Liver (tissue), 9 donors: ENCODE measurements around the gene FTO. TPM values are rescaled to one million over a fixed set of nuclear protein-coding genes. Genes with fewer than 3 reads are reported as not detected.

ENCODE experiments used
- DNase-seq: peaks from one replicate; pipeline ENCODE4 v3.0.0-alpha.2; 2017; ENCODE audit warnings: low spot score
- H3K27ac ChIP-seq, 2 donors: one replicate each; pipeline ENCODE4 v1.7.0; 2013; ENCODE audit warnings: inconsistent platforms in 2 of 2, low read length in 2 of 2, control low read depth in 1 of 2, low read depth in 1 of 2, mild to moderate bottlenecking in 1 of 2
- H3K27me3 ChIP-seq, 4 donors: one replicate each; pipeline versions ENCODE4 v1.6.1 to v1.7.0; 2013; ENCODE audit warnings: low read length in 3 of 4, inconsistent platforms in 1 of 4, mild to moderate bottlenecking in 1 of 4, moderate library complexity in 1 of 4; ENCODE audit not compliant: control insufficient read depth in 4 of 4, insufficient read depth in 4 of 4
- H3K36me3 ChIP-seq, 4 donors: one replicate each; pipeline versions ENCODE4 v1.6.1 to v1.7.0; 2013; ENCODE audit warnings: low read length in 3 of 4, mild to moderate bottlenecking in 3 of 4, low read depth in 1 of 4, moderate library complexity in 1 of 4; ENCODE audit not compliant: control insufficient read depth in 4 of 4, insufficient read depth in 3 of 4
- H3K4me1 ChIP-seq, 4 donors: one replicate each; pipeline versions ENCODE4 v1.6.1 to v1.7.0; 2013; ENCODE audit warnings: low read length in 3 of 4, mild to moderate bottlenecking in 3 of 4, moderate library complexity in 1 of 4; ENCODE audit not compliant: control insufficient read depth in 4 of 4, insufficient read depth in 4 of 4
- H3K4me3 ChIP-seq, 3 donors: one replicate each; pipeline versions ENCODE4 v1.6.1 to v1.7.0; 2013; ENCODE audit warnings: low read length in 3 of 3, control low read depth in 1 of 3, low read depth in 1 of 3, mild to moderate bottlenecking in 1 of 3
- H3K9ac ChIP-seq, 2 donors: one replicate each; pipeline ENCODE4 v1.7.0; 2013; ENCODE audit warnings: low read length in 2 of 2, mild to moderate bottlenecking in 2 of 2, moderate library complexity in 2 of 2, control low read depth in 1 of 2, low read depth in 1 of 2
- H3K9me3 ChIP-seq, 4 donors: one replicate each; pipeline versions ENCODE4 v1.6.1 to v1.7.0; 2013; ENCODE audit warnings: low read length in 3 of 4; ENCODE audit not compliant: control insufficient read depth in 4 of 4
- EGR1 ChIP-seq, 2 donors: IDR thresholded peaks; 2 replicates each; pipeline ENCODE4 v1.6.1; 2016 to 2018; ENCODE audit warnings: antibody characterized with exemption in 2 of 2, low read depth in 2 of 2
- FOXA2 ChIP-seq: IDR thresholded peaks from 2 replicates; pipeline ENCODE4 v1.6.1; 2016; ENCODE audit warnings: antibody characterized with exemption
- GABPA ChIP-seq, 2 donors: IDR thresholded peaks in 1 of 2; conservative IDR thresholded peaks in 1 of 2; 2 replicates each; pipeline ENCODE4 v1.6.1; 2016; ENCODE audit warnings: antibody characterized with exemption in 2 of 2, mild to moderate bottlenecking in 1 of 2, moderate library complexity in 1 of 2
- HNF4G ChIP-seq: IDR thresholded peaks from 2 replicates; pipeline ENCODE4 v1.6.1; 2016; ENCODE audit warnings: antibody characterized with exemption
- JUND ChIP-seq, 2 donors: IDR thresholded peaks; 2 replicates each; pipeline ENCODE4 v1.6.1; 2016; ENCODE audit warnings: antibody characterized with exemption in 2 of 2
- NR2F2 ChIP-seq: IDR thresholded peaks from 2 replicates; pipeline ENCODE4 v1.6.1; 2016; ENCODE audit warnings: antibody characterized with exemption
- RAD21 ChIP-seq, 2 donors: IDR thresholded peaks; 2 replicates each; pipeline ENCODE4 v1.6.1; 2016; ENCODE audit warnings: antibody characterized with exemption in 2 of 2, mild to moderate bottlenecking in 2 of 2
- RXRA ChIP-seq, 2 donors: IDR thresholded peaks; 2 replicates each; pipeline ENCODE4 v1.6.1; 2017 to 2018; ENCODE audit warnings: antibody characterized with exemption in 2 of 2, mild to moderate bottlenecking in 1 of 2
- SP1 ChIP-seq: IDR thresholded peaks from 2 replicates; pipeline ENCODE4 v1.6.1; 2018; ENCODE audit warnings: antibody characterized with exemption, mild to moderate bottlenecking
- YY1 ChIP-seq: IDR thresholded peaks from 2 replicates; pipeline ENCODE4 v1.6.1; 2016; ENCODE audit warnings: antibody characterized with exemption, mild to moderate bottlenecking
- WGBS: extraction: QIAGEN DNeasy Blood & Tissue Kit; methylation state at CpG from one replicate; pipeline ENCODE4 v1.1.7; 2013; 5-methylcytosine and 5-hydroxymethylcytosine counted together
- polyA plus RNA-seq, 2 donors: library from polyadenylated mRNA; stranded (reverse) in 1 of 2; unstranded in 1 of 2; fragments of 200-250 nt in 1 of 2; fragments of >200 nt in 1 of 2; fragmentation: Nextera tagmentation in 1 of 2; extraction: Ambion mirVana in 1 of 2; gene quantifications; one replicate each; pipeline versions ENCODE4 v1.2.1 to v1.2.3, GENCODE V29; 2013 to 2015
- total RNA-seq, 2 donors: library from RNA; depleted of rRNA; stranded (reverse); fragments of >200 nt; gene quantifications; one replicate each; pipeline ENCODE4 v1.2.3, GENCODE V29; 2014
- TF ChIP-seq, protein P1 (sequence below): IDR thresholded peaks from 2 replicates; pipeline ENCODE4 v1.6.1; 2016; ENCODE audit warnings: antibody characterized with exemption, mild to moderate bottlenecking
- TF ChIP-seq, protein P2 (sequence below): IDR thresholded peaks from 2 replicates; pipeline ENCODE4 v1.6.1; 2016; ENCODE audit warnings: antibody characterized with exemption
- TF ChIP-seq, protein P3 (sequence below): IDR thresholded peaks from 2 replicates; pipeline ENCODE4 v1.6.1; 2016; ENCODE audit warnings: antibody characterized with exemption
- TF ChIP-seq, protein P4 (sequence below): IDR thresholded peaks from 2 replicates; pipeline ENCODE4 v1.6.1; 2016; ENCODE audit warnings: antibody characterized with exemption
- donor health status: healthy.
- donor health status: healthy.
- donor health status: healthy.
- donor health status: healthy.
- donor health status: healthy.

Gene FTO
- total and polyA plus RNA-seq, 4 donors = 12.0 to 54.2 (median 24.6) TPM

DNA sequence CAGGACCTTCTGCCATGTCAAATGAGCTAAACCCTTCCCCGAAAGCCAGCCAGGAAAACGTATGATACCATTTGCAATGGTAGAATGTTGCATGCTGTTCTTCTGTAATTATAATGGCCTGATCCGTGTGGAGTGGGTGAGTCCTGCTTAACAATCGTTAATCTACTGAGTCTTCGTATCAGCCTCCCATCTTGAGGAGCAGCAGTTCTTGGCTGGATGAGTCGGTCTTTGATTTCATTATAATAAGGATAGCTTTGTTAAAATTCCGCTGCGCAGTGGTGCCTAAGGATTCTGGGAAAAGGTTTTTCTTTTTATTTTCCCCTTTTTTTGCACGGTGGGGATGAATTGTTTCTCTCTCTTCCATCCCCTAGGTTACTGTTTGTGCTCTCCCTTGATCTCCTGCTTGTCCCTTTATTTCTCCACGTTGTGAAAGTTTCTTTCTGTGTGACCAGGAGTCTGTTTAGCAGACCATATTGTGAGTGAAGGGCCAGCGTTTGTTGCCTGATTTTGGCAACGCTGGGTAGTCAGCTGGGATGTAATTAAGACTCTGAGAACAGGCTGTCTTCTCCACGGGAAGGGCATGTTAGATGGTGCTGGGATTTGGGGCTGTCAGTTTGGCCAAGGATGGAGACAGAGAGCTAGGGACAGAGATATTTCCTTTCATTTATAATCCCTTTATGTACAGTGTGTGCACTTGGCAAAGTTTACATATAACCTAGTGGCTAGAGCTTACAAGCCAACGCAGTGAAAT, 263.0 kb downstream of the FTO start:
- no peak overlapping the region for H3K27ac ChIP-seq
- no peak for DNase-seq
- no peak overlapping the region for H3K9ac ChIP-seq
- no peaks in the 10 kb centered on the region for H3K36me3 ChIP-seq
- 90% methylated on average over 14 of the region's 14 CpGs for WGBS
- peaks cover 0 to 4% (median 0%) of the 10 kb centered on the region in 4 donors for H3K4me1 ChIP-seq
- H3K4me3 ChIP-seq = no peak overlapping the region
- no peaks in the 10 kb centered on the region for H3K9me3 ChIP-seq
- TF ChIP-seq RXRA (IDR thresholded peaks at IDR 0.05) (no peak), SP1 (no peak), JUND (IDR thresholded peaks at IDR 0.05) (no peak), YY1 (no peak), EGR1 (IDR thresholded peaks at IDR 0.05; ENCODE audit: low read depth in 2 of 2) (no peak), NR2F2 (no peak), GABPA (IDR thresholded peaks at IDR 0.05 in 1 of 2, conservative IDR thresholded peaks at IDR 0.05 in 1 of 2) (no peak), FOXA2 (no peak)
- TF ChIP-seq, protein P1, sequence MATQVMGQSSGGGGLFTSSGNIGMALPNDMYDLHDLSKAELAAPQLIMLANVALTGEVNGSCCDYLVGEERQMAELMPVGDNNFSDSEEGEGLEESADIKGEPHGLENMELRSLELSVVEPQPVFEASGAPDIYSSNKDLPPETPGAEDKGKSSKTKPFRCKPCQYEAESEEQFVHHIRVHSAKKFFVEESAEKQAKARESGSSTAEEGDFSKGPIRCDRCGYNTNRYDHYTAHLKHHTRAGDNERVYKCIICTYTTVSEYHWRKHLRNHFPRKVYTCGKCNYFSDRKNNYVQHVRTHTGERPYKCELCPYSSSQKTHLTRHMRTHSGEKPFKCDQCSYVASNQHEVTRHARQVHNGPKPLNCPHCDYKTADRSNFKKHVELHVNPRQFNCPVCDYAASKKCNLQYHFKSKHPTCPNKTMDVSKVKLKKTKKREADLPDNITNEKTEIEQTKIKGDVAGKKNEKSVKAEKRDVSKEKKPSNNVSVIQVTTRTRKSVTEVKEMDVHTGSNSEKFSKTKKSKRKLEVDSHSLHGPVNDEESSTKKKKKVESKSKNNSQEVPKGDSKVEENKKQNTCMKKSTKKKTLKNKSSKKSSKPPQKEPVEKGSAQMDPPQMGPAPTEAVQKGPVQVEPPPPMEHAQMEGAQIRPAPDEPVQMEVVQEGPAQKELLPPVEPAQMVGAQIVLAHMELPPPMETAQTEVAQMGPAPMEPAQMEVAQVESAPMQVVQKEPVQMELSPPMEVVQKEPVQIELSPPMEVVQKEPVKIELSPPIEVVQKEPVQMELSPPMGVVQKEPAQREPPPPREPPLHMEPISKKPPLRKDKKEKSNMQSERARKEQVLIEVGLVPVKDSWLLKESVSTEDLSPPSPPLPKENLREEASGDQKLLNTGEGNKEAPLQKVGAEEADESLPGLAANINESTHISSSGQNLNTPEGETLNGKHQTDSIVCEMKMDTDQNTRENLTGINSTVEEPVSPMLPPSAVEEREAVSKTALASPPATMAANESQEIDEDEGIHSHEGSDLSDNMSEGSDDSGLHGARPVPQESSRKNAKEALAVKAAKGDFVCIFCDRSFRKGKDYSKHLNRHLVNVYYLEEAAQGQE = no peak
- TF ChIP-seq, protein P2, sequence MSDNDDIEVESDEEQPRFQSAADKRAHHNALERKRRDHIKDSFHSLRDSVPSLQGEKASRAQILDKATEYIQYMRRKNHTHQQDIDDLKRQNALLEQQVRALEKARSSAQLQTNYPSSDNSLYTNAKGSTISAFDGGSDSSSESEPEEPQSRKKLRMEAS = no peak
- TF ChIP-seq, protein P3, sequence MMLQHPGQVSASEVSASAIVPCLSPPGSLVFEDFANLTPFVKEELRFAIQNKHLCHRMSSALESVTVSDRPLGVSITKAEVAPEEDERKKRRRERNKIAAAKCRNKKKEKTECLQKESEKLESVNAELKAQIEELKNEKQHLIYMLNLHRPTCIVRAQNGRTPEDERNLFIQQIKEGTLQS = no peak
- no peaks in the 10 kb centered on the region for H3K27me3 ChIP-seq

DNA sequence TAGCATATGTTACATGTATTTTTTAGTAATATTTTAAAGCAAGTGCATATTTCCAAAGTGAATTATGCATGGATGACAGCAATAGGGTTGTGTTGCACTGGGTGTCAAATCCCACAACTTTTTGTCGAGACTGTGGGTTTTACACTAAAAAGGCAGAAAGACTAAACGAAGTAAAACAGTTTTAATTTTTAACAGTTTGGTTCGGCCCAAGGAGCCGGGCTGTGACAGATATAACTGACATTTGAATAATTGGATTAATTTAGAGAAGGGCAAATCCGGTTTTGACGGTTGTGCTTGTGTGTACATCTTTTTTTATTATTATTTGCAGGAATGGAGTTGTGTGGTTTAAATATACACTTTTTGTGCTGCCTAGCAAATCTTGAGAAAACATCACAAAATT, 263.6 kb downstream of the FTO start:
- Histone ChIP-seq H3K27me3 (no peaks in the 10 kb centered on the region), H3K9me3 (no peaks in the 10 kb centered on the region), H3K4me3 (no peak overlapping the region), H3K9ac (no peak overlapping the region), H3K36me3 (no peaks in the 10 kb centered on the region), H3K4me1 (peaks cover 0 to 4% (median 0%) of the 10 kb centered on the region in 4 donors), H3K27ac (no peak overlapping the region)
- TF ChIP-seq SP1 = no peak
- no peak for TF ChIP-seq RAD21 (IDR thresholded peaks at IDR 0.05)
- TF ChIP-seq, protein P4, sequence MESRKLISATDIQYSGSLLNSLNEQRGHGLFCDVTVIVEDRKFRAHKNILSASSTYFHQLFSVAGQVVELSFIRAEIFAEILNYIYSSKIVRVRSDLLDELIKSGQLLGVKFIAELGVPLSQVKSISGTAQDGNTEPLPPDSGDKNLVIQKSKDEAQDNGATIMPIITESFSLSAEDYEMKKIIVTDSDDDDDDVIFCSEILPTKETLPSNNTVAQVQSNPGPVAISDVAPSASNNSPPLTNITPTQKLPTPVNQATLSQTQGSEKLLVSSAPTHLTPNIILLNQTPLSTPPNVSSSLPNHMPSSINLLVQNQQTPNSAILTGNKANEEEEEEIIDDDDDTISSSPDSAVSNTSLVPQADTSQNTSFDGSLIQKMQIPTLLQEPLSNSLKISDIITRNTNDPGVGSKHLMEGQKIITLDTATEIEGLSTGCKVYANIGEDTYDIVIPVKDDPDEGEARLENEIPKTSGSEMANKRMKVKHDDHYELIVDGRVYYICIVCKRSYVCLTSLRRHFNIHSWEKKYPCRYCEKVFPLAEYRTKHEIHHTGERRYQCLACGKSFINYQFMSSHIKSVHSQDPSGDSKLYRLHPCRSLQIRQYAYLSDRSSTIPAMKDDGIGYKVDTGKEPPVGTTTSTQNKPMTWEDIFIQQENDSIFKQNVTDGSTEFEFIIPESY = no peak
- TF ChIP-seq HNF4G = no peak
- no peak for DNase-seq
- 99% methylated on average over 6 of the region's 6 CpGs for WGBS
